Bone marrow (tissue), 2 donors: Measurements from ENCODE around the gene PAEP.
"Not testable (repeated sequence)": the region's sequence is repeated elsewhere in the genome, so short reads cannot be mapped to it uniquely, and the experiment has no call there.

Experiments
- DNase-seq, 2 donors: peaks; one replicate each; lab custom pipeline; 2025; lab: John Stamatoyannopoulos, UW

PAEP gene

DNA sequence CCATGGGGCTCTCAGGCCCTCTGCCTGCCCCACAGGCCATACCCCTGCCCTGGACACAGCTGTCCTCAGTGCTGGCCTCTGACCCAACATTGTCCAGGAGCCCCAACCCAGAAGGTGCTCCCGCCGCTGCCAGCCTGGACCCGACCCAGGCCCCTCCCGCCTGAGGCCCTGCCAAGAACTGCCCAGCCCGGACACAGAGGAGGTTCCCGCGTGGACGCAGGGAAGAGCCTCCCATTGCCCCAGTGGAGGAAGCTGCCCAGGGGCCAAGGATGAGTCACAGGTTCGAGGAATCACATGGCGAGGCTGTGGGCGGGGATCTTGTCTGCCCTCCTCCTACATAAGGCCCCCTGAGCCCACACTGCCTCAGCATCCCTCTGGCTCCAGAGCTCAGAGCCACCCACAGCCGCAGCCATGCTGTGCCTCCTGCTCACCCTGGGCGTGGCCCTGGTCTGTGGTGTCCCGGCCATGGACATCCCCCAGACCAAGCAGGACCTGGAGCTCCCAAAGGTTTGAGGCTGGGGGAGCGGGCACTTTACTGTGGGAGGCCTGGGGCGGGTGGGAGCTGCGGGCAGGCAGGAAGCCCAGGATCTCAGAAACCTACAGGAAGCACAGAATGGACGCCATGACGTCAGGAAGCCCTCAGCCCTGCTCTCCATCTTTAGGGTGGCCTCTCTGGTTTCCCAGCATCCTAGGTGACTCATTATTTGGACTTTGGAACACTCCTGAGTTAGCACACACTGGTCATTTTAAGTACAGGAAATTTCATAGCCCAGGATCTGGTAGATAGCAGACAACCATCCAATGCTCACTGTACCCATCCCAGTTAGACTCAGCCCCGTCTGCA is at the start of gene PAEP:
Gene PAEP, plus strand, starts transcription at position 366 of the 844 bp plus-strand sequence.
- no peak for DNase-seq

DNA sequence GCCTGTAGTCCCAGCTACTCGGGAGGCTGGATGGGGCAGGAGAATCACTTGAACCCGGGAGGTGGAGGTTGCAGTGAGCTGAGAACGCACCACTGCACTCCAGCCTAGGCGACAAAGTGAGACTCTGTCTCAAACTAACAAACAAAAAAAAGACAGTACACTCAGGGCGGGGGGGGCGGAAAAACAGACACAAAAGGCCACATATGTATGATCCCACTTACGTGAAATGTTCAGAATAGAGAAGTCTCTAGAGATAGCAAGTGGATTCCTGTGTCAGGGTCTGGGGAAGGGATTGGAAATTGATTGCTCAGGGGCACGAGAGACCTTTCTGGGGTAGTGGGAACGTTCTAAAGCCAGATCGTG is 49.3 kb upstream of the PAEP start:
- no peak for DNase-seq

DNA sequence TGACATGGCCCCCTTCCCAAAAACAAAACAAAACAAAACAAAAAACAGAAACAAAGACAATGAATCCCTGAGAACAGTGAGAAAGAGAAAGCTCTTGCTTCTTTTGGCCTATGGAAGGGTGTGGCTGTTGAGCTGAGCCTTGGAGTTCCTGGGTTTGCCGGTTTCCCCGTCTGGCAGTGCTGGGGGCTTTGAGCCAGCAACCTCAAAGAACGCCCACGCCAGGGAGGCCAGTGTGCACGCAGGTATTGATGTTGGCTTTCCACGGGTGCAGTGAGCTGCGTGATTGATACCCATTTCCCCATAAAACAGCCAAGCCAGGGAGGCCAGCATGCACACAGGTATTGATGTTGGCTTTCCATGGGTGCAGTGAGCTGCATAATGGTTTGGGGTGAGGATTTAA is 48.7 kb upstream of the PAEP start:
- DNase-seq: no peak

DNA sequence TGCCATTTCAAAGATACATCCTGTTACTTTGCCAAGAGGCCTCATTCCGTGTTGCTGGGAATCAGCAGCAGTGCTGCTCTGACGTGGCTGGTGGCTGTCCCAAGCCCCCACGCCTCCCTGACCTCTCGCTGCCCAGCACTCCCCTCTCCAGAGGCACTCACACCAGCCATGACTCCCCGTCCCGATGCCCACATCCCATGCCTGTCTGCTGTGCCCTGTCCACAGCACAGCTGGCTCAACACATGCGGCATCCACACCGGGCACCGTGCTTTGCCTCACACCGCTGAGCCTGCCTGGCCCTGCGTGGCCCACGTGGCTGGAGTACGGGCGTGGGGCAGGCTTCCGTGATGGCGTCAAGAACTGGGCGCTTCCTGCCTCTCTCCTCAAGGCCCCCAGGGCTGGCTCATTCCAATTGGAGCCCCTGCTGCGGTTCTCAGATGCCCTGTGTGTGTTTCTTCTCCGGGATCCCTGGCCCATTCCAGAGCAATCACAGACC is 48.2 kb upstream of the PAEP start:
- DNase-seq: no peak

DNA sequence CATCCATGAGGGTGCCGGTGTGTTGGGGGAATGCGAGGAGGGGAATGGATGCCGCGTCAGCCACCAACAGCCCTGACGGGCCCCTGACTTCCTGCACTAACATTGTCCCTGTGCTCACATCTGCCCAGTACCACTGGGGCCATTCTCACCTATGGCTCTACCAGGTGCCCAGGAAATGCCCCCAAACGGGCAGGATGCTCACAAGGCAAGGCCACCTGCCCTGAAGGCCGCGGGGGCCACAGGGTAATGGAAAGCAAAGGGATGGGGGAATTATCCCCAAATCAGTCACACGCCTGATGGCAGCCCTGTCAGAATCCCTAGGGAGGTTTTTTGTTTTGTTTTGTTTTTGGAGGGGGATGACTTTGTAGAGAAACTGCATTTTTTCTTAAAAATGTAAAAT is 47.6 kb upstream of the PAEP start:
- DNase-seq: not testable (repeated sequence)

DNA sequence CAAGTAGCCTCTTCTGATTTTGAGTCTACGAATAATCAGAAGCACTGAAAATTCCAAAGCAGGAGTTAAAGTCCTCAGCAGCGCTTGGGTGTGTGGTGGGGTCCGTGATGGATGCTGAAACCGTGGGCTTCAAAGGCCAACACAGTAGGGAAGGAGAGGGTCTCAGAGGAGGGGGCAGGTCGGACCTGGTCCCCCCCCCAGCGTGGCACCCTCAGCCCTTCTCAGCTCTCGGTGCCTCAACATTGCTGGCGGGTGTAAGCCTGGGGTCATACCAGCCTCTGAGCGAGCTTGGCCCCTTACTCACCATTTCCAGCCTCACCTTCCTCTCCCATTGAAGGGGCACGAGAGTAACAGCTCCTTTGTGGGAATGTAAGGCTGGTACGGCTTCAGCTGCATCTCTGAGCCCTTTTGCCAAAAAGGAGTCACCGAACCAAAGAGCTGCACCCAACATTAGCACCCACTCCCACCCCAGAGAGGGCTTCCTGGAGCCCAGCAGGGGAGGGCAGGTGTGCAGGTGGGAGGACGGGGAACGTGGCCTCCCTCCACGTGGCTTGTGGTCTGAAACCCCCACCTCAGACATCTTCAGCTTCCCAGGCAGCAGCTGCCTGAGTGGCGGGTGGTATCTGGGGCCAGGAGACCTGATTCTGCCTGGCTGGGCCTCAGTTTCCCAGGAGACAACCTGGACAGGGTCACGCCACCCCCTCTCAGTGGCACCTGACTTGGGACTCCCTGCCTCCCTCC is 47.0 kb upstream of the PAEP start:
- DNase-seq: no peak

DNA sequence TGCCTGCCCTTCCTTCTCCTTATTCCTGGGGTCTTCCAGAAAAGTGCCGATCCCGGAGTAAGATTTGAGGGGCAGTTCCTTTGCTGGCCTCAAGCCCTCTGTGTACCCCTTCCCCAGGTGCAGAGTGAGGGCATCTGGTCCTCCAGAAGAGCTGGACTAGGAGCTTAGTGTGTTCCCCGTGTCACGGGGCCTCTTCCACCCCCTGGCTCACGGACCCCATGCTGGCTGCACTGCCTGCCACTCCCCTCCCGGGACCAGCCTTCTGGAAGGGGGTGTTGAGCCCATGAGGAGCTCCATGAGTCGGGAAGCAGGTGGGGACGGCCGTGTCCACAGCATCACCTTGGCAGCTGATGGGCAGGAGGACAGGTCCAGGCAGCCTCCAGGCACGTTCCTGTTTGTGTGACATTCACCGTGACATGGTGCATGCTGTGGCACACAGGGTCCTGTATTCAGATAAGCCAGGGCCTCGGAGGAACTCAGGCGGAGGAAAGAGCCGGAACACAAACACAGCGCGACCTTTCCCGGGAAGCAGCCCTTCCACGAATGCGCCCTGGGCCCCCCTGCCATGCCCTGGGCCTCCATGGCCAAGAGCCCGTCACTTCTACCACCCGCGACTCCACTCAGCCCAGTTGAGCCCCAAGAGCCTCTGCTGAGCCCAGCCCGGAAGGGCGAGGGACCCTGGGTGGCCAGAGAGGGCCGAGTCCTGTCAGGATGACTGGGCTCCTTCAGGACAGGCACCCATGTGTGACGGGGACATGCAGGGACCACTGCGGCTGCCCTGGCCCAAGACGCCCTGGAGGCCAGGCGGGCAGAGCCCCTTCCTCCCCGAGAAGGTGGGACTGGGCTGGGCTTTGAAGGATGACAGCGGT is 46.2 kb upstream of the PAEP start:
- DNase-seq: no peak

DNA sequence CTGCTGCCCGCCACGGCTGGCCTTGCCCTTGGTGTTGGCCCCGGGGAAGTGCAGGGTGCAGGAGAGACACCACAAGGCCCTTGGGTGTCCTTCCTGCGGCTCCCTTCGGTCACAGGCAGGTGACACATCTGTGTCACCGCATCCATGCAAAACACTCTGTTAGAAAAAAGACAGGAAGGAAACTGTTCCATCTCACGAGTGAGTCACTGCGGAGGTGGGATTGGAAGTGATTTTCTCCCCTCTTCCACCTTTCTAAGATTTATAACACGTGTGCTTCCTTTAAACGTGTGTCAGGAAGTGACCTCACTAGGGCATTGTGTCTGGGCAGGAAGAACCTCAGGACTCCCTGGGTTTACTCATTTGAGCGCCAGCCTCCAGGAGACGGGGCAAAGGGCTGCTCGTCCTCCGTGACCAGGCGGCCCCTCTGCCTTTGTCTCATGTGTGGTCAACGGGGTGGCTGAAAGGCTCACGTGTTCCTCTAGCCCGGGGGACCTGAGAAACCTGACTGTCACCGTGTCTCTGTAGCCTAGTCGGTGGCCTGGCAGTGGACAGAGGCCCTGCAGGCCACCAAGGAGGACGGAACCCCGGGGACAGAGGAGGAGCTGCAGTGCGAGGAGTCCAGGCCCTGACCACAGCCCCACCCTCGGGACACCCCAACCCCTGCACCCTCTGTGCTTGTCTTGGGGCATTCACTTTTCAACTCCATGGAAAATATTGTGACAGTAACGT is 45.3 kb upstream of the PAEP start:
- DNase-seq: no peak

DNA sequence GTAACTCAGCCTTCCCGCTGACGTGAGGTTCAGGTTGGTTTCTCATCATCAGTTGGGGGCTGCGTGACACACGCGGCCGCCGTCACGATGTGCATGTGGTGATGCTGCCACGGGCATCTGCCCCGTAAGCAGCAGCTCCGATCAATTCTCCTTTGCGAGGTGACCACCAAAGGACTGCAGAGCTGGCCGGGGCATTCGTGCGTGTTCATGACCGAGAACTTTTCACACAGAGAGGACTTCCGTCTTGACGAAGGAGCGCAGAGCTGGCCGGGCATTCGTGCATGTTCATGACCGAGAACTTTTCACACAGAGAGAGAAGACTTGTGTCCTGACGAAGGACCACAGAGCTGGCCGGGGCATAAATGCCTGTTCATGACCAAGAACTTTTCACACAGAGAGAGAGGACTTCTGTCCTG is 44.1 kb upstream of the PAEP start:
- no peak for DNase-seq

DNA sequence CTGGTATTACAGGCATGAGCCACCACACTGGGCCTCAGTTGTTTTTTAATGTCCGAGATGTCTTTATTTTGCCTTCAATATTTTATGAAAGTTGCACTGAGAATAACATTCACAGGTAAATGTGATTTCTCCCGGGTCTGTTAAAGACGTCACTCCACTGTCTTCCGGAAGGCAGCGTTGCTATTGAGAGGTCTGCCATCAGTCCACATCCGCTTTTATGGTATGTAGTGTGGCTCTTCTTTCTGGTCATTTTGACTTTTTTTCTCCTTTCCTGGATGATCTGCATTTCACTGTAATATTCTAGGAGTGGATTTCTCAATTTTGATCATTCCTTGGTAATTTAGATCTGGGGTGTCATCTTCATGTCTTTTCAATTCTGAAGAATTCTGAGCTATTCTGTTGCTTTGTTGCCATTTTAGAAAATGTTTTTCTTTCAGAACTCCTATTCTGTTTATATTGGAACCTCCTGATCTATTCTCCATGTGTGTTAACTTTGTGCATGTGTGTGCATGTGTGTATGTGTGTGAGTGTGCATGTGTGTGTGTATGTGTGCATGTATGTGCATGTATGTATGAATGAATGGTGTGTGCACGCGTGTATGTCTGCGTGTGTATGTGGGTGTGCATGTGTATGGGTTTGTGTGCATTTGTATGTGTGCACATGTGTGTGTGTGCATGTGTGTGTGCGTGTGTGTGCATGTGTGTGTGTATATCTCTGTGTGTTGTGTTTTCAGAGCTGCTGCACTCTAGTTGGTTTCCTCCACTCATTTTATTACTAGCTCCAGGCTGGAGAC is 42.2 kb upstream of the PAEP start:
- no peak for DNase-seq

DNA sequence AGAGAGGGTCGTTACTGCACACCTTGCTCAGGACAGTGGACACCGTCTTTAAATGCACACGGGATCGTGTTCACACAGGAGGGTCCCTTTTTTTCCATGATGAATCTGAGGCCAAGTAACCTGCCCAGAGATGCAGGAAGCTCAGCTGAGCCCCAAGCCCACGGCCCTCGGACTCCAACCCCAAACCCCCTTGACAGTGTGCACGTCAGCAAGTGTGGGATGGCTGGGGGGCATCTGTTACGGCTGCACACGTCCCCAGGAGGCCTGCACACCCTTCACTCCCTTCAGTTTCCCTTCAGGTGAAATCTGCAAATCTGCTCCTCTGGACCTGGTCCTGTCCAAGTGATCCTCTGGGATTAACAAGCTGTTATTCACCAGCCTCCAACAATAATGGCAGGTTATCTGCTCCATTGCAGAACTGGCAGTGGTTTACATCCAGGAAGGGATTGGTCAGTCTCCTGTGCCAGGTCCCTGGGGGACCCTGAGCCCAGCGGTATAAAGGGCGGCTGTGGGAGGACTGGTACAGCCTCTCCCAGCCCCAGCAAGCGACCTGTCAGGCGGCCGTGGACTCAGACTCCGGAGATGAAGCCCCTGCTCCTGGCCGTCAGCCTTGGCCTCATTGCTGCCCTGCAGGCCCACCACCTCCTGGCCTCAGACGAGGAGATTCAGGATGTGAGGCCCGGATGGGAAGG is 40.5 kb upstream of the PAEP start, which contains the start of gene LCN1:
Gene LCN1, plus strand, starts transcription at position 525 of the 692 bp plus-strand sequence. Its CDS starts 58 bp downstream, at position 583.
- no peak for DNase-seq

DNA sequence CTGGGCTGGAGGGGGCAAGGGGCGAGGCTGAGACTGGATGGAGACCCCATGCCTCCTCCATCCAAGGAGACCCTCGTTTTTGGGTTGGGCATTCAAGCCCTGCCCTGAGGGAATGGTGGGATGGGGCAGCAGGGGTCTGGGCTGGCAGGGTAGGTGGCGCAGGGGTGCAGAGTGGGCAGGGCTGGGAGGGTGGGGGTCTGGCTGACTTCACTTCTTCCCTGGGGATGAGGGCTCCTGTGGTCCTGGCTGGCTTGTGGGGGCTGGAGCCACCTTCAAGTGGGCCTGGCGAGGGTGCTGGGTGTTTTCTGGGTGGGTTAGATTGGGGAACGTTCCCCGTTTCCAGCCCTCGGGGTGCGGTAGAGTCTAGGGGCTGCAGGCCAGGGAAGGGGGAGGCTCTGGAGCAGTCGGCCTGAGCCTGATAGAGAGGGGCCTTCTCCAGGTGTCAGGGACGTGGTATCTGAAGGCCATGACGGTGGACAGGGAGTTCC is 39.9 kb upstream of the PAEP start:
- DNase-seq: no peak

DNA sequence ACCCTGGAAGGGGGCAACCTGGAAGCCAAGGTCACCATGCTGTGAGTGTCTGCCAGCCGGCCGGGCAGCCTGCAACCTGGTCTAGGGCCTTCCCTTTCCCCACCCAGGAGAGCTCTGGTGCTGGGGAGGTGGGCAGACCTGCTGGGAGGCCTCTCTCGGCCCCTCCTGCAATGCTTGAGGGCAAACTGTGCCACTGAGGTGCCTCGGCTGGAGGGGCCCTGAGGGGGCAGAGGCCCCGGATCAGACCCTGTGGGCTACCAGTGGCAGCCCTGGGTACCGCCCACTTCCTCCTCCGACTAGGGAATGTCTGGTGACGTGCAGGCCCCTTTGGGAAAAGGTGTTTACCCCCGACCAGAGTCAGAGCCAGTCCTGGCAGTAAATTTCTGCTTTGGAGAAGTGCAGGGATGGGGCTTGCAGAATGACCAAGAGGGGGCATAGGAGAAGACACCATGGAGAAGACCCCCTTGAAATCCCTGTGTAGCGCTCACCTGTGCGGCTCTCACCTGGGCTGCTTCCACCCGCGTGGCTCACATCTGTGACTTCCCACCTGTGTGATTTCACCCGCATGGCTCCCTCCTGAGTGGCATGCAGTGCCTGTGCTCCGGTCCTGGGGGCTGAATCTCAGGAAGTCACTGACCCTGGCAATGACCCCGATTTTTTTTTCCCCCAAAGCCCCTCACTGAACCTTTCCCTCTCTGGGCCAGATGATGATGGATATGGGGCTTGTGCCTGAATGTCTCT is 39.2 kb upstream of the PAEP start:
- no peak for DNase-seq

DNA sequence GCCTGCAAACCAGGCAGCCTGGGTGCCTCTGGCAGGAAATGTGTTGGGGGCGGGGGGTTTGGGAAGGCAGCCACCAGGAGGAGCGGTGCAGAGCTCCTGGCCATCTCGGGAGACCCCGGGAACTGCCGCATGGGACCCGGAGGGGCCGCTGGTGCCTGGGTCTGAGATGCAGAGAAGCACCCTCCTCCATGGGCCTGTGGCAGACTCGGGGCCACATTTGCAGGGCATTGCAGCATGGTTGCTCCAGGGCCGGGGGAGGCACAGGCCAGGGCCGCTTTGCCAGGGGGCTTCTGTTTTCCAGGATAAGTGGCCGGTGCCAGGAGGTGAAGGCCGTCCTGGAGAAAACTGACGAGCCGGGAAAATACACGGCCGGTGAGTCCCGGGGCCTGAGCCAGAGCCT is 38.6 kb upstream of the PAEP start:
- no peak for DNase-seq

DNA sequence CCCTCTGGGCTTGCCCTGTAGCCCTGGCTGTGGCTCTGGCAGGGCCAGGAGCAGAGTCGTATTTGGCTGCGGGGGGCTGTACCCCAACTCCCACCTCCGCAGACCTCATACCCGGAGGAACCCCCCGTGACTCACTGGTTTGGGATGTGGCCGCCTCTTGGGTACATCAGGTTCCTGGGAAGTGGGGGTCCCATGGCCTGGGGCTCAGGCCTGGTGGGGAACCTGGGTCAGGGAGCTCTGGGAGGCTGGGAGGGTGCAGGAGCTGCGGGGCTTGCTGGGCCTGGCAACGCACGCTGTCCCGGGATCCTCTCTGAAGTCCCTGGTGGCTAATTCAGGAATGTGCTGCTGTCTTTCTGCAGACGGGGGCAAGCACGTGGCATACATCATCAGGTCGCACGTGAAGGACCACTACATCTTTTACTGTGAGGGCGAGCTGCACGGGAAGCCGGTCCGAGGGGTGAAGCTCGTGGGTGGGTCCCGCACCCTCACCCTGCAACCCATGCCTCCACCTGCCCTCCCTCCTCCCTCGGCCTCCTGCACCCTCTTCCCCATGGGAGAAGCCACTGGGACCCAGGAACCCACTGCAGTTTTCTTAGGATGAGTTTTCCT is 37.9 kb upstream of the PAEP start:
- DNase-seq: no peak

DNA sequence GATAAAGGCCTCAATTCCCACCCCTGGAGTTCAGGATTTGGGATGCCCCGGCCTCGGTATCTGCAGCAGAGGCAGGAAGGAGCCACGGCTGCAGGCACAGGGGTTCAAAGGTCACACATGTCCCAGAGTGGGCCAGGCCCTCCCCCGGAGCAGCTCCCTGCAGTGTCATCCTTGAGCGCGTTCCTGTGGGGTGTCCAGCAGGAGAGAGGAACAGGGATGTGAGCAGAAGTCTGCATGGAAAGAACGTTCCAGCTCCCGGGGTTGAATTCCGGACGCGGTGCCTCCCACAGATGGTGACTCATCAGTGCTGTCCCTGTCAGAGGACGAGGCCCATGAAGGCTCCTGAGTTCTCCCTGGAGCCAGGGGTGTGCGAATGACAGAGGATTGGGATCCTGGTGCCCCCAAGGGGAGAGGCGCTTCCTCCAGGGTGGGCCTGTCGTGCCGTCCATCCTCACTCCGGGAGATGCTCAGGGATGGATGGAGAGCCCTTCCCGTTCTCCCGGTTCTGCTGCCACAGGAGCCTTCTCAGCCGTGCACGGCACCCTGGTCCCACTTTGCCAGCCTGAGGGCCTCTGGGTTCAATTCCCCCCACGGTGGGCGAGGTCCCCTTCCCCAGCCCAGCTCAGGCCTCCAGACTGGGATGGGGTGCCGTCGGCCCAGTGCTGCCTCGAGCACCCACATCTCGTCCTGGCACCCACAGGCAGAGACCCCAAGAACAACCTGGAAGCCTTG is 37.3 kb upstream of the PAEP start:
- DNase-seq: no peak

DNA sequence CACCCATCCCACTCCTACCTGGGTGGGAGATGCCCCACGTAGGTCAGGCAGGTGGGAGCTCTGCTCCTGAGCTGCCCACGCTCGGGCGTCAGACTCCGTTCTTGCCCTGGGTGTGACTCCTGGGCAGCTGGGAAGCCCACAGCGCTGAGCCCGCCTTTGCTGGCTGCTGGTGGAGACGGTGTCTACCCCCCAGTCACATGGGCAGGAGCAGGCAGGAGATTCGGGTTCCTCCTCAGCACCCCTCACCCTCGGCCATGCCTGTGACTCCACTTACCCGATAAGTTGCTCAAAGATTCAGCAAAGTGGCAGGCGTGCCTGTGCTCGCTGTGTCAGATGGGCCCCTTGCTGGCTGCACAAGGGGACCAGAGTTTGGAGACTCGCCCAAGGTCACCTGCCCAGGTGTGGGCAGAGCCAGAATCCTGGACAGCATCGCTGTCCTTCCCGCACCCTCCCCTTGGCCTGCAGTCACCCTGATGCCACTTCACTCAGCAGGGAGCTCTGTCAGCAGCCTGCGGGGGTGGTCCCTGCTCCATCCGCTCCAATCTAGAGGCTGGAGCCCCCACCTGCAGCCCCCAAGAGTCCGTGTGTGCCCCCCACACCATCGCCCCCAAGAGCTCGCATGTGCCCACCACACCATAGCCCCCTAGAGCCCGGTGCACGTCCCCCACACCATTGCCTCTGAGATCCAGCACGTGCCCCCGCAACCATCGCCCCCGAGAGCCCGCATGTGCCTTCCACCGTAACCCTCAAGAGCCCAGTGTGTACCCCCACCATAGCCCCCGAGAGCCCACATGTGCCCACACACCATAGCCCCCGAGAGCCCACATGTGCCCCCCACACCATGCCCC is 36.1 kb upstream of the PAEP start:
- no peak for DNase-seq
